Stimulated activated CD4-positive, alpha-beta T cell treated with anti-CD3 and anti-CD28 coated beads, Interleukin-15, amount 100 ng/mL, for 24 hours (primary cell): ENCODE measurements around the gene LETM1.
A peak's percentile ranks its signal among the peaks of the same experiment; 100 is the strongest.

Experiments
- DNase-seq: peaks from one replicate; pipeline ENCODE4 v3.0.0-alpha.2; 2020

LETM1 gene

DNA sequence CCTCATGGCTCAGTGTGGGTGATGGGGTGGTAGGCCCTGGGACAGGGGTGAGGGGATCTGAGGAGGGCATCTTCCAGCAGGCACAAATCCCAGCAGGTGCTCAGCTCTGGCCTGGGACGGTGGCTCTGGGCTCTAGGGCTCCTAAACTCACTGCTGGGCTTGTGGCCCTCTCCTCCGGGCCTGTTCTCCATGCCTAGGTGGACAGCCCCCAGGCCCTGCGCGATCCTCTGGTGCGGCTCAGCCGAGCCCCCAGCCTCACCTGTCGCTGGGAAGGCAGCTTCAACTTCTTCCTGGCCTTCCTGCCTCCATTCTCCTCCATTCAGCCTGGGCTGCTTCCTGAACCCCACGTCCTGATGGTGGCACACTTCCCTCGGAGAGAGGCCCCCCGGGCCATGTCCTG, 82.2 kb downstream of the LETM1 start:
- no peak for DNase-seq

DNA sequence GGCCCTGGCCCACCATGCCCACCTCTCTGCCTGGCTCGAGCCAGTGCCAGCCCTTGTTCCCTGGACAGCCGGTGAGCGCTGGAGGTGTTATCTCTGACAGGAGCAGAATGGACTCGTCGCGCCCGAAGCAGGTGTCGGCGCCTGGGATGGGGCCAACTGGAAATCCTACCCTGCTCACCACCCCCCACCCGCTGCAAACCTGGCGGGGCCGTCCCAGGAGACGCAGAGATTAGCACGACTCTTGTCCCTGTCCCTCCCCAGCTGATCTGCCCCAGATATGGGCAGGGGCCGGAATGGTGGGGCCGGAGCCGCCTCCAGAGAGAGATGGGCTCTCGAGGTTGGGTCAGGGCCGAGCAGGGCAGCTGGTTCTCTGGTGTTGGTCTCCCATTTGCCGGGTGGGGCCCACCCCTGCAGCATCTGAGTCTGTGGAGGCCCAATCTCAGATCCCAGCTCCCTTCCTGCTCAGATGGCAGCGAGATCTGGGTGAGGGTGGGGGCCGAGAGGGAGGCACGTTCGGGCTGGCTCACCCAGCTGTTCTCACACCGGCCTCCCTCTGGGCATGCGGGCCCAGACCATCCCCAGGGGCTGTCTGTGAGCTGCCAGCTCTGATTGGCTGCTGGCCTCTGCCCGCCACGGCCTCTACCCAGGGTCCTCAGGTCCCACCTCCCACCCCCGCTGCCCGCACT, 83.0 kb downstream of the LETM1 start:
- no peak for DNase-seq

GRCh38 chr4:1771555-1772305, 84.2 kb downstream of the LETM1 start:
- no peak for DNase-seq

GRCh38 chr4:1770791-1771231, 85.1 kb downstream of the LETM1 start:
- DNase-seq: no peak

DNA sequence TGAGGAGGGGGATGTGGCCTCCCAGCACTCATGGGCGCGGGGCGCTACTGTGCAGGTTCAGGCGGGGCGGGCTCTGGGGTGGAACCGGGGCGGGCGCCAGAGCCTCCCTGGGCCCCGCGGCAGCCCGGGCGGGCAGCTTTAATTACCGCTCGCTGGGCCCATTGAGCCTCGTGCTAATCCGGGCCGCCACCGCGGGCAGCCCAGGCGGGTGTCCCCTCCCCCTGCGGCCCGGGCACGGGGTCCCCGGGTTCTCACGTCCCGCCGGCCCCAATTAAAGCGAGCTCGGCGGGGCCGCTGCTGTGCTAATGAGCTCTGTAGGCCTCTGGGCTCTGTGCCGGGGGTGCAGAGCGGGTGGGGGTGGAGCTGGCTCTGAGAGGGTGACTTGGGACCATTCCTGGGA, 85.7 kb downstream of the LETM1 start:
- no peak for DNase-seq

- DNase-seq: no peak
Measured at GRCh38 chr4:1769692-1770091, 86.3 kb downstream of the LETM1 start.

DNA sequence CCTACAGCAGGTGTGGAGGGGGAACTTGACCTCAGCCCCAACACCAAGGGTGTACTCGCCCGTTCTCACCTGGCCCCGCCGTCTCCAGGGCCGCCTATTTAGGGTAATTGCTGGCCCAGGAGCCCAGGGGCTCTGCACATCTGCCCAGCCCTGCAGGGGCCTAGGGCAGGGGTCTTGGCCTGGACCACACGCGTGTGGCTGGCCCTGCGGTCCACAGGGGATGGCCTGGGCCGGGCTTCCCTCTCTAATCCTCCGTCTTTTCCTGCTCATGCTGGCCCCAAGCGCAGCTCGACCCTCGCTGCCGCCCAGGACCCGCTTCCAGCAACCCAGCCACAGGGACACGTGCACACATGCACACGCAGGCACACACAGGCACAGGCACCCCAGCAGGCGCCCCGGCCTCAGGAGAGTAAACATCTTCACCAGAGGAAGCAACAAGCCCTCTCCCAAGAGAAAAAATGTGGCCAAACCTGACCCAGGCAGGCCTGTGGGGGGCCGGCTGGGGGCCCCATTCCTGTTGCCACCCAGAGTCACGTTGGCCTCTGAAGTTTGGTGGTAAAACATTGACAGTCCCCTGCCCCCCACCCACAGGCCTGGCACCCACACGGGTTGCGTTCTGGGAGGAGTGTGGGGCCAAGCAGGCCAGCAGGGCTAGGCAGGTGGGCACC, 87.5 kb downstream of the LETM1 start:
- DNase-seq: no peak

DNA sequence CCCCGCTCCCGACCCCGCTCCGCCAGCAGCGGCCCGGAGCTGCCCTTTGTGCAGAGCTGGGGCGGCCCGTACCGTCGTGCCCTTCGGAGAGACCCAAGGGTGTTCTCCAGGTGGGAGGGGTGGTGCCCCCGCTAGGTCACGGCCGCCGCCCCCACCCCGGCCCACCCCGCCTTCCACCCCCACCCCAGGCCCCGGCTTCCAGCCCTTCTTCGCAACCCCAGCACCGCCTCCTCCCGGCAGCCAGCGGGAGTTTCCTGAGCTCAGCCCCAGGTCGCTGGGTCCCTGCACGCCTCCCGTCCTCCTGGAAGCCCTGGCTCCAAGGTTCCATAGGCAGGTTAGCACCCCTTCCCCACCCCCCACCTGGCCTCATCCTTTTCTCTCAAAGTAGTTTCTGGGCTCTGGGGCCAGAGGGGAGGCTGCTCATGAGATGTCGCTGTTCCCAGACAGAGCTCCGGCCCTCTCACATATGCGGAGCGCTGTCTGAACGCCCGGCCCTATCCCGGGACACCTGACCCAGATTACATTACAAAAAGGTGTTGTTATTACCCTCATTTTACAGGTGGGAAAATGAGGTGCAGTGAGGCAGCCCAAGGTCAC, 88.1 kb downstream of the LETM1 start:
- DNase-seq: peak; percentile 52

- DNase-seq: no peak
Measured at GRCh38 chr4:1767061-1767769, 88.7 kb downstream of the LETM1 start.

DNA sequence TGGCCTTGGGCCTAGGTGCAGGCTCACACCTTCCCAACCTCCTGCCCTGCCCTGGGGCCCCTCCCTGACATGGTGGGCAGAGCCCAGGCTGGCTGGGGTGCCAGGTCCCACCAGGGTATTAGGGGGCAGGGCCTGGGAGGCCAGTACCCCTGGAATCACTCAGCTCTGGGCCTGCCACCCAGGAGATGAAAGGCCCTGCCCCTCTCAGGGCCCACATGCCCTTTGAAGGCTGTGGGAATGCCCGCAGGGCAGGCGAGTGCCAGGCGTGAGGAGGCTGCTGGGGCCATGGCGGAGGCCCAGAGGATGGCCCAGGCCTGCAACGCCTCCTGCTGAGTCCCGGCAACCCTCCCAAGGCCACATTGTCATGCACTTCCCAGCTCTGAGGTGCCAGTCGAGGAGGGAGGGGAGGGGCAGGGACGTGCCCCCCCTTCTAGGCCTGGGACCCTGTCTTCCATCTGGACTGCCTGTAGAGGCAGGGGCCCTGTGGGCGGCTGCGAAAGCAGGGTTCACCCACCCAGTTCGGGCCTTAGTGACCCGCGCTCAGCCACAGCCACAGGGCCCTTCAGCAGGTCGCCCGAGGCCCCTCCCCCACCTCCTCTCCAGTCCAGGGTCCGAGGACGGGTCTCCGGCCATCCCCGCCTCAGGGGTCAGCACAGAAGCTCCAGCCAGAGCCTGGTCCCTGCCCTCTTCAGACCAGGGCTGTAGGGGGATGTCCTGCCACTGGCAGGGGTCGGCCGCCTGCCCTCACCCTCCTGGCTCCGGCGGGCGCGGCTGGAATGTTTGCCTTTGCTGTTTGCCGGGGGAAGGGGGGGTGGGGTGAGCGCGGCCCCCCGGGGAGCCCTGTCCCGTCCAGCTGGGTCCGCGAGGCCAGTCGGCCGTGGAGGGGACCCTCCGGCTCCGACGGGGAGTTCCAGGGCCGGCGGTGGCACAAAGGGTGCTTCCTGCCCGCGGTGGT, 89.6 kb downstream of the LETM1 start:
- no peak for DNase-seq

DNA sequence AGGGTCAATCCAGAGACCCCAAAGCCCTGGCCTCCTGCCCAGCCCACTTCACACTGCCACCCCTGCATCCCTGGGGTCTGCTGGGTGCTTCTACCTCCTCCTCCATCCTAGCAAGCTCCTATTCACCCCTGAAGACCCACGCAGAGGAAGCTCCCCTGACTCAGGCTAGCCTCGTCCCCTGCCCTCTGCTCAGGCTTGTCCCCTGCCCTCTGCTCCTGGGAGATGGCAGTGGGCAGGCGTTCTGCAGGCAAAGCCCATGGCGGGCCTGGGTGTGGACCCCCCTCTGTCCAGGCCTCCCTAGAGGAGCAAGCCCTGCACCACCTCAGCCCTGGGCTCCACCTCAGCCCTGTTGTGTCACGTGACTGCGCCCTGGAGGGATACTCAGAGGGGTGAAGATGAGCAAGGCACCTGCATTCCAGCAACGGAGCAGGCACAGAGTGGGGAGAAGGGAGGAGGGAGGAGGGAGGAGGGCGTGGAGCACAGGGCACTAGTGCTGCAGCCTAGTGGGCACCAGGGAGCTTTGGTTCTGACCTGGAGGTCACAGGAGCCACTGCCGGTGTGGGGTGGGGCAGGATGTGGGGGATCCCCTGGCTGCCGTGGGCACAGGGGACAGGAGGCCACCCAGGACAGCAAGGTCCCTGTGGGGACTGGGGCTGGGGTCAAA, 90.4 kb downstream of the LETM1 start:
- no peak for DNase-seq

DNA sequence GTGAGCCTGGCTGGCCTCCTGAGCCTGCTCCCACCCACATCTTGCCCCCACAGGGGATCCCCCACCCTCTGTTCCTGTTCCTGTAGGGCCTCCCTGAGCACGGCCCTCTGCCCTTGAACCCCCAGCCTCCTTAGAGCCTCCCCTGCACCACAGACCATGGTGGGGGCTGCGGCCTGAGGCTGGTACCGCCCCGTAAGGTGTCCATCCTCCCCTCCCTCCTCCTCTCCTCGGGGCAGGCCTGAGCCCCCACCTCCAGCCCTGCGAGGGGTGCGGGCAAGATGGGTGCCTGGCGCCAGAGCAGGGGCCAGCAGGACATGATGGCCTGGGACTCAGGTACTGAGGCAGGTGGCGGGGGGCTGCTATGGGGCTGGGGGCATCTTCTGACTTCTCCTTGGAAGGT, 91.3 kb downstream of the LETM1 start:
- DNase-seq: no peak

- no peak for DNase-seq
Measured at GRCh38 chr4:1763550-1764080, 92.3 kb downstream of the LETM1 start.

- DNase-seq: no peak
Measured at GRCh38 chr4:1763070-1763549, 92.8 kb downstream of the LETM1 start.

GRCh38 chr4:1762264-1763010, 93.5 kb downstream of the LETM1 start:
- DNase-seq: no peak
